HepG2 (cell line): Measurements from ENCODE around the gene STEAP1B. TPM values are rescaled to one million over a fixed set of nuclear protein-coding genes. Genes with fewer than 3 reads are reported as not detected.

Experiments used
- ATAC-seq: fragments of 200-7000 bp; cut with Tn5 transposase; 3 replicates; pipeline ENCODE4 v1.9.1; 2020; ENCODE audit warnings: mild to moderate bottlenecking, moderate library complexity
- BruUV-seq: library from RNA; stranded (reverse); fragments of 400-500 nt; replicated peaks from 2 replicates; lab custom pipeline; 2021; lab: Mats Ljungman, UMichigan
- CTCF ChIA-PET: fragments of 300-600 bp; formaldehyde crosslinking; extraction: SDS; loops from one replicate; lab custom pipeline; 2021; ENCODE audit warnings: low total read pairs, inconsistent platforms, low intra/inter-chr PET ratio; lab: Yijun Ruan, JAX
- POLR2A ChIA-PET: fragments of 350-600 bp; sonication (Branson Sonifier 250); formaldehyde crosslinking; loops from one replicate; lab custom pipeline; 2020; ENCODE audit warnings: antibody characterized with exemption, inconsistent platforms; lab: Yijun Ruan, JAX
- DNase-seq: peaks from one replicate; pipeline ENCODE4 v3.0.0-alpha.2; 2015; ENCODE audit warnings: low spot score
- FAIRE-seq: peaks from 3 replicates; lab custom pipeline; 2011; peaks lifted over from hg19 to GRCh38; lab: Jason Lieb, UNC
- H2AFZ ChIP-seq: one replicate; pipeline ENCODE4 v1.6.1; 2011; ENCODE audit warnings: low read length, inconsistent platforms
- H3K27ac ChIP-seq: fragments of 300-600 bp; 3 replicates; pipeline ENCODE4 v1.8.0; 2011; ENCODE audit warnings: mixed run types, mild to moderate bottlenecking, mixed read lengths, low read length, inconsistent platforms; ENCODE audit not compliant: insufficient read depth; ENCODE audit errors: extremely low read length
- H3K27me3 ChIP-seq, 2 experiments: fragments of 200-600 bp in 1 of 2; 2 replicates in 1 of 2; 3 replicates in 1 of 2; pipeline versions ENCODE4 v1.6.0 to v1.8.0; 2011; ENCODE audit warnings: low read length in 2 of 2, mild to moderate bottlenecking in 2 of 2, moderate library complexity in 2 of 2, inconsistent platforms in 1 of 2; ENCODE audit not compliant: insufficient read depth in 2 of 2, control insufficient read depth in 1 of 2
- H3K36me3 ChIP-seq, 2 experiments: fragments of 200-600 bp in 1 of 2; replicated peaks in 1 of 2; 2 replicates in 1 of 2; 3 replicates in 1 of 2; pipeline versions ENCODE4 v1.5.1 to v1.8.0; 2011; ENCODE audit warnings: low read length in 2 of 2, inconsistent platforms in 1 of 2; ENCODE audit not compliant: insufficient read depth in 2 of 2, control insufficient read depth in 1 of 2
- H3K4me1 ChIP-seq: 2 replicates; pipeline ENCODE4 v1.5.1; 2012; ENCODE audit warnings: low read length, inconsistent platforms; ENCODE audit not compliant: insufficient read depth
- H3K4me2 ChIP-seq: 2 replicates; pipeline ENCODE4 v1.6.0; 2011; ENCODE audit warnings: low read depth, low read length, inconsistent platforms
- H3K4me3 ChIP-seq, 3 experiments: fragments of 200-600 bp in 1 of 3; sonication (generic), shearing (Covaris generic) in 1 of 3; replicated peaks in 1 of 3; 2 replicates each; pipeline ENCODE4 v1.5.1; 2011 to 2016; ENCODE audit warnings: low read length in 3 of 3, inconsistent platforms in 2 of 3, low read depth in 2 of 3, mild to moderate bottlenecking in 2 of 3, control low read depth in 1 of 3, mixed read lengths in 1 of 3; ENCODE audit not compliant: insufficient read depth in 1 of 3
- H3K79me2 ChIP-seq: one replicate; pipeline ENCODE4 v1.6.1; 2011; ENCODE audit warnings: low read length, inconsistent platforms; ENCODE audit not compliant: insufficient read depth
- H3K9ac ChIP-seq: 2 replicates; pipeline ENCODE4 v1.6.0; 2011; ENCODE audit warnings: mild to moderate bottlenecking, low read depth, low read length, inconsistent platforms; ENCODE audit not compliant: insufficient read depth
- H3K9me3 ChIP-seq: 2 replicates; pipeline ENCODE4 v1.5.1; 2012; ENCODE audit warnings: mild to moderate bottlenecking, low read length
- H4K20me1 ChIP-seq: 2 replicates; pipeline ENCODE4 v1.6.0; 2011; ENCODE audit warnings: inconsistent platforms, mild to moderate bottlenecking, low read length, moderate library complexity; ENCODE audit not compliant: insufficient read depth
- AGO1 ChIP-seq: fragments of 200-400 bp; formaldehyde crosslinking; IDR thresholded peaks from 2 replicates; pipeline ENCODE4 v1.6.1; 2017; ENCODE audit warnings: mild to moderate bottlenecking, low read depth, low read length, moderate library complexity; ENCODE audit not compliant: poor library complexity, severe bottlenecking
- HNF4G ChIP-seq, 2 experiments: sonication (generic) in 1 of 2; formaldehyde crosslinking in 1 of 2; IDR thresholded peaks; 2 replicates each; pipeline versions ENCODE4 v1.4.0 to v1.6.1; 2011 to 2020; ENCODE audit warnings: borderline replicate concordance in 2 of 2, low read depth in 2 of 2, mild to moderate bottlenecking in 2 of 2, low read length in 1 of 2, missing genetic modification reagents in 1 of 2, moderate library complexity in 1 of 2
- HOXA7 ChIP-seq: sonication (generic); formaldehyde crosslinking; IDR thresholded peaks from 2 replicates; pipeline ENCODE4 v1.8.1; 2022; ENCODE audit warnings: mild to moderate bottlenecking, missing genetic modification reagents, moderate library complexity
- KDM4B ChIP-seq: sonication (generic); formaldehyde crosslinking; IDR thresholded peaks from 2 replicates; pipeline ENCODE4 v1.4.0; 2020; ENCODE audit warnings: missing genetic modification reagents
- MAFK ChIP-seq, 2 experiments: IDR thresholded peaks in 1 of 2; conservative IDR thresholded peaks in 1 of 2; 2 replicates each; pipeline ENCODE4 v1.6.1; 2011; ENCODE audit warnings: improper control_type of control experiment in 2 of 2, low read length in 2 of 2
- MAZ ChIP-seq, 2 experiments: sonication (generic) in 1 of 2; formaldehyde crosslinking in 1 of 2; IDR thresholded peaks; 2 replicates each; pipeline versions ENCODE4 v1.5.0 to v1.6.1; 2012 to 2020; ENCODE audit warnings: low read depth in 2 of 2, mild to moderate bottlenecking in 2 of 2, borderline replicate concordance in 1 of 2, improper control_type of control experiment in 1 of 2, low read length in 1 of 2, missing genetic modification reagents in 1 of 2, moderate library complexity in 1 of 2
- SMC3 ChIP-seq: IDR thresholded peaks from 2 replicates; pipeline ENCODE4 v1.6.1; 2011; ENCODE audit warnings: low read length, improper control_type of control experiment
- SNAPC5 ChIP-seq: sonication (generic); formaldehyde crosslinking; IDR thresholded peaks from 2 replicates; pipeline ENCODE4 v1.8.1; 2023; ENCODE audit warnings: mild to moderate bottlenecking, missing genetic modification reagents, borderline replicate concordance
- SRSF4 ChIP-seq: fragments of 200-400 bp; formaldehyde crosslinking; IDR thresholded peaks from one replicate; pipeline ENCODE4 v1.6.1; 2018; ENCODE audit warnings: mild to moderate bottlenecking, low read depth, low read length, moderate library complexity; ENCODE audit not compliant: poor library complexity, severe bottlenecking
- SSRP1 ChIP-seq: IDR thresholded peaks from 2 replicates; pipeline ENCODE4 v1.6.1; 2016; ENCODE audit warnings: control low read depth
- ZBTB2 ChIP-seq: sonication (generic); formaldehyde crosslinking; IDR thresholded peaks from 2 replicates; pipeline ENCODE4 v1.8.0; 2022; ENCODE audit warnings: low read depth, missing genetic modification reagents
- ZMAT5 ChIP-seq: sonication (generic); formaldehyde crosslinking; IDR thresholded peaks from 2 replicates; pipeline ENCODE4 v1.5.0; 2020; ENCODE audit warnings: mild to moderate bottlenecking, low read depth, missing genetic modification reagents, borderline replicate concordance
- ZNF333 ChIP-seq: sonication (generic); formaldehyde crosslinking; IDR thresholded peaks from 2 replicates; pipeline ENCODE4 v1.4.0; 2020; ENCODE audit warnings: mild to moderate bottlenecking, missing genetic modification reagents, borderline replicate concordance
- ZNF34 ChIP-seq: sonication (generic); formaldehyde crosslinking; IDR thresholded peaks from 2 replicates; pipeline ENCODE4 v1.4.0; 2020; ENCODE audit warnings: mild to moderate bottlenecking, missing genetic modification reagents, borderline replicate concordance
- ZNF572 ChIP-seq: sonication (generic); formaldehyde crosslinking; IDR thresholded peaks from 2 replicates; pipeline ENCODE4 v1.5.1; 2020; ENCODE audit warnings: mild to moderate bottlenecking, missing genetic modification reagents
- WGBS: methylation state at CpG from one replicate; pipeline ENCODE4 v1.1.6; 2017; ENCODE audit warnings: low lambda C conversion rate; 5-methylcytosine and 5-hydroxymethylcytosine counted together
- in situ Hi-C: cut with HindIII; loops from 2 replicates; pipeline ENCODE4 v1.10.0; 2017; ENCODE audit warnings: low pct_unique_long_range_greater_than_20kb; ENCODE audit not compliant: extremely low pct_ligation_motif_present
- intact Hi-C: fragments of 100-400 bp; cut with micrococcal nuclease; formaldehyde crosslinking; loops from one replicate; pipeline ENCODE4 v1.10.0; 2022; ENCODE audit not compliant: unreplicated experiment
- polyA plus RNA-seq, 8 experiments: library from polyadenylated mRNA; depleted of rRNA in 3 of 8; stranded (reverse) in 7 of 8; unstranded in 1 of 8; fragments of >200 nt; fragmentation: Illumina TruSeq in 4 of 8; extraction: Trizol in 4 of 8; gene quantifications; 2 replicates each; pipeline versions ENCODE4 v1.2.1 to v1.2.3, GENCODE V29; 2011 to 2016; ENCODE audit warnings: low read depth in 4 of 8, missing spikeins in 1 of 8, mixed read lengths in 1 of 8; ENCODE audit not compliant: insufficient read depth in 1 of 8
- total RNA-seq, 5 experiments: library from RNA; depleted of rRNA; stranded (reverse); fragments of >200 nt; fragmentation: Illumina TruSeq; extraction: Trizol; gene quantifications; 2 replicates each; pipeline ENCODE4 v1.2.3, GENCODE V29; 2016; ENCODE audit warnings: low read depth in 1 of 5

Gene STEAP1B
- total and polyA plus RNA-seq, 2 of the 13 experiments (the other 11 are each of a cell fraction or from before 2014, with no cell fraction given): not detected

GRCh38 chr7:22427855-22428254 is 72.1 kb downstream of the STEAP1B start:
- in situ Hi-C loops: no loop called here
- Histone ChIP-seq H3K27me3 (no peaks in the 10 kb centered on the region), H3K4me2 (peak overlapping the region; percentile 19; the same call in 1 of the 2 replicates), H3K79me2 (no peaks in the 10 kb centered on the region), H3K9me3 (no peaks in the 10 kb centered on the region), H3K36me3 (no peaks in the 10 kb centered on the region), H3K4me1 (peaks cover 49% of the 10 kb centered on the region), H2AFZ (peak overlapping the region; percentile 42), H4K20me1 (no peaks in the 10 kb centered on the region), H3K27ac (no peak overlapping the region), H3K4me3 (0 out of 6 replicates have a peak overlapping the region, but pooled peaks of 1 of the 3 experiments have one; percentile 0), H3K9ac (no peak overlapping the region)
- POLR2A ChIA-PET: interaction anchor here (1.4 kb wide), 1 partner anchor 69 kb away, joined by 3 read pairs; no protein-coding TSS in a partner anchor
- no peak for DNase-seq
- no peak for FAIRE-seq
- BruUV-seq: no TSS peak
- intact Hi-C loops: no loop called here
- no peak for ATAC-seq
- WGBS: 66% methylated on average over 2 of the region's 2 CpGs
- no peak for TF ChIP-seq HNF4G (IDR thresholded peaks at IDR 0.05; ENCODE audit: borderline replicate concordance, low read depth, low read length)
- TF ChIP-seq HNF4G (CRISPR knock-in tag; IDR thresholded peaks at IDR 0.05; ENCODE audit: borderline replicate concordance, low read depth): no peak
- no peak for TF ChIP-seq KDM4B (CRISPR knock-in tag)
- TF ChIP-seq ZMAT5 (CRISPR knock-in tag): no peak
- TF ChIP-seq AGO1: no peak
- no peak for TF ChIP-seq SNAPC5 (CRISPR knock-in tag)
- no peak for TF ChIP-seq SMC3
- no peak for TF ChIP-seq SRSF4
- TF ChIP-seq MAFK (conservative IDR thresholded peaks at IDR 0.05 in 1 of 2, IDR thresholded peaks at IDR 0.05 in 1 of 2; ENCODE audit: low read length in 2 of 2): no peak
- TF ChIP-seq MAZ (IDR thresholded peaks at IDR 0.05; ENCODE audit: borderline replicate concordance, low read depth, low read length): no peak
- TF ChIP-seq MAZ (CRISPR knock-in tag; IDR thresholded peaks at IDR 0.05; ENCODE audit: low read depth): no peak
- TF ChIP-seq ZNF34 (CRISPR knock-in tag): no peak
- TF ChIP-seq ZNF333 (CRISPR knock-in tag): no peak
- TF ChIP-seq ZNF572 (CRISPR knock-in tag): no peak
- no peak for TF ChIP-seq SSRP1 (CRISPR knock-in tag)
- TF ChIP-seq HOXA7 (CRISPR knock-in tag): no peak
- no peak for TF ChIP-seq ZBTB2 (CRISPR knock-in tag)
- TF ChIP-seq, all 625 proteins: peak for 0
- CTCF ChIA-PET: no interaction called here
